ENCODE data around the gene RFXANK. TPM values are rescaled to one million over a fixed set of nuclear protein-coding genes. Genes with fewer than 3 reads are reported as not detected.

RFXANK gene
- total RNA-seq, 2 experiments from 2014 or later, result 73.7 to 78.1 TPM

GRCh38 chr19:19239675-19240074 lies 47.6 kb downstream of the RFXANK start:
- ChIA-PET CTCF (no interaction called here), POLR2A (no interaction called here)
- Mint-ChIP-seq H3K9me3 (peaks cover 11% of the 10 kb centered on the region), H3K36me3 (no peaks in the 10 kb centered on the region), H3K4me1 (ENCODE audit: low read depth) (no peaks in the 10 kb centered on the region), H3K4me3 (no peak overlapping the region), H3K27me3 (peaks cover 11% of the 10 kb centered on the region), H3K27ac (no peak overlapping the region)
- no peak for DNase-seq
- intact Hi-C loops (cut with micrococcal nuclease), result no loop called here

DNA sequence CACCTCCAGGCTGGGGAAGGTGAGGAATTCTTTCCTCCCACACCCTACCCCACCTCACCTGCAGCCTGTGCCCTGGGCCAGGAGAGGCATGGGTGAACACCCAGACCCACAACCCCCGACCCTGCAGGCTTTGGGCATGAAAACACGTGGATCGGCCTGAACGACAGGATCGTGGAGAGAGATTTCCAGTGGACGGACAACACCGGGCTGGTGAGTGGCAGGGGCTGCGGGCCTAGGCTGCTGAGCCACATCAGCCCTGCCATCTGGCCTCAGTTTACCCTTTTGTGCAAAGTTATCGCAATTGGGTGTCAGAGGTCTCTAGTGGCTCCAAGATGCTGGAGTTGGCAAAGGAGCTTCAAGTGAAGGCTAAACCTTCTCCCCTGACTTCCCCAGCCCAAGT lies 48.4 kb downstream of the RFXANK start:
- Mint-ChIP-seq H3K36me3 (no peaks in the 10 kb centered on the region), H3K27ac (no peak overlapping the region), H3K4me1 (ENCODE audit: low read depth) (no peaks in the 10 kb centered on the region), H3K4me3 (no peak overlapping the region), H3K27me3 (peaks cover 11% of the 10 kb centered on the region), H3K9me3 (peaks cover 8% of the 10 kb centered on the region)
- intact Hi-C loops (cut with micrococcal nuclease), result no loop called here
- ChIA-PET CTCF (no interaction called here), POLR2A (no interaction called here)
- no peak for DNase-seq

DNA sequence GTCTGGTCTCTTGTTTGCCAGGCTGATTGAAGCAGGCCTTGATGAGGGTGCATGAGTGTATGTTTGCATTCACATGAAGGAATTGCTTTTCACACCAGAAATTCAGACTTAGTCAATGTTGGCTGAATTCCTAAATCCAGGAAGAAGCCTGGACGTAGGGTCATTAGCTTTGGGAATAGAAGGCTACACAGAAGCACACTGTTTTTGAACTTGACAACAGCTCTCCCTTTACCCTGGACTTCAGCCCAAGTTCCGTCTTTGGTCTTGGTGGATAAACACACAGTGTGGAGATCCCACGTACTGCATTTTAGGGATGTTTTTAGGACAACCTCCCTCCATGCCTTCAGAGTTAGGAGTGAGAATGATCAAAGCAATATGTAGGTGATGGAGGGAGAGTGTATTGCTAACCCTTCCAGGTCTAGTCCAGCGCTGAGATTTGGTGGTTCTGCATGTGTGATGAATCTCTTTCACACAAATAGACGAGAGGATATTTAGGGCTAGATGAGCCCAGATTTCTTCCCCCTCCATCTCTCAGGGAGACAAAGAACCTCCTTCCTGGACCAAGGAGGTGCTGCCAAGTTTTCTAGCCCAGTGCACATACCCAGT lies 58.2 kb downstream of the RFXANK start:
- ChIA-PET CTCF (no interaction called here), POLR2A (no interaction called here)
- intact Hi-C loops (cut with micrococcal nuclease), result no loop called here
- DNase-seq, result no peak
- peaks cover 19% of the 10 kb centered on the region for H3K27me3 Mint-ChIP-seq
- H3K9me3 Mint-ChIP-seq, result no peaks in the 10 kb centered on the region
- H3K4me3 Mint-ChIP-seq, result no peak overlapping the region
- no peak overlapping the region for H3K27ac Mint-ChIP-seq
- H3K36me3 Mint-ChIP-seq, result no peaks in the 10 kb centered on the region
- H3K4me1 Mint-ChIP-seq (ENCODE audit: low read depth), result no peaks in the 10 kb centered on the region

Other genes with a start within 250 kb of the RFXANK start
- 100 to 1,000 TPM in 1 of 2 experiments, 10 to 100 TPM in 1; 98.1 to 102 TPM for gene SUGP2, start 158.7 kb upstream of the RFXANK start, total RNA-seq
- 10 to 100 TPM; 24.4 to 26.2 TPM for gene ARMC6, start 158.7 kb upstream of the RFXANK start, total RNA-seq
- gene SLC25A42, start 128.3 kb upstream of the RFXANK start, total RNA-seq, result 10 to 100 TPM; 12.2 to 12.4 TPM
- gene TMEM161A, start 53.8 kb upstream of the RFXANK start, total RNA-seq, result 10 to 100 TPM; 17.8 to 18.9 TPM
- gene MEF2B, start 22.0 kb upstream of the RFXANK start, total RNA-seq, result 1 to 10 TPM; 3.9 to 4.3 TPM
- gene BORCS8, start 106 bp upstream of the RFXANK start, total RNA-seq, result 10 to 100 TPM; 16.4 to 17.8 TPM
- 10 to 100 TPM; 39.2 to 42.9 TPM for gene NR2C2AP, start 11.2 kb downstream of the RFXANK start, total RNA-seq
- under 1 TPM; 0.05 to 0.07 TPM for gene NCAN, start 19.7 kb downstream of the RFXANK start, total RNA-seq
- not detected for gene TM6SF2, start 81.0 kb downstream of the RFXANK start, total RNA-seq
- 10 to 100 TPM; 39.2 to 44.0 TPM for gene SUGP1, start 128.3 kb downstream of the RFXANK start, total RNA-seq
- gene MAU2, start 128.6 kb downstream of the RFXANK start, total RNA-seq, result 10 to 100 TPM; 38.6 to 40.9 TPM
- gene GATAD2A, start 213.4 kb downstream of the RFXANK start, total RNA-seq, result 100 to 1,000 TPM; 114 TPM

All from activated CD4-positive, alpha-beta memory T cell treated with anti-CD3 and anti-CD28 coated beads for 36 hours (primary cell).